HG03095 (cell line): ENCODE data around the gene BHLHE40.
"Not testable (repeated sequence)": the region's sequence is repeated elsewhere in the genome, so short reads cannot be mapped to it uniquely, and the experiment has no call there.

Experiments used
- ATAC-seq: cut with Tn5 transposase; IDR thresholded peaks from one replicate; pipeline ENCODE4 v1.9.1; 2021; ENCODE audit warnings: moderate library complexity; ENCODE audit not compliant: unreplicated experiment

BHLHE40 gene

DNA sequence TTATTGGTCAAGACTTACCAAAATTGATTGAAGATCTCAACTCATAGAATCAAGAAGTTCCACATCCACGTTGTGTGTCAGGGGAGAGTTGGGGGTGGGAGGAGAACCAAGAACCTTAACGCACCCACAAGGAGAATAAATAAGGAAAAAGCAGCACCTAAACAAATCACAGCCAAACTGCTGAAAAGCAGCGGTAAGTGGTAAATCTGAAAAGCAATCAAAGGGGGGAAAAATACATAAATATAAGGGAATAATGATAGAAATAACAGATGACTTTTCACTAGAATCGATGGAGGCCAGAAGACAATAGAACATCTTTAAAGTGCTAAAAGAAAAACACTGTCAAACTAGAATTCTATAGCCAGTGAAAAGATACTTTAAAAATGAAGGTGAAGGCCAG lies 20.1 kb upstream of the BHLHE40 start:
- no peak for ATAC-seq

DNA sequence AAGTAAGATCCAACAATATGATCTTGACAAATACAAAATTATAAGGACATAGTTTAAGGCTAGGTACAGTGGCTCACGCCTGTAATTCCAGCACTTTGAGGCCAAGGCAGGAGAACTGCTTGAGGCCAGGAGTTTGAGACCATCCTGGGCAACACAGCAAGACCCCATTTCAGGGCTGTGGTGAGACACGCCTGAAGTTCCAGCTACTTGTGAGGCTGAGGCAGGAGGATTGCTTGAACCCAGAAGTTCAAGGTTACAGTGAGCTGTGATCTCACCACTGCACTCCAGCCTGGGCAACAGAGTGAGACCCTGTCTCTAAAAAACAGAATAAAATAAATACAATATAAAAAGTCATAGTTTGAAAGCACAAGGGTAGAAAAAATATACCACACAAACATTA lies 17.4 kb upstream of the BHLHE40 start:
- ATAC-seq, result not testable (repeated sequence)

DNA sequence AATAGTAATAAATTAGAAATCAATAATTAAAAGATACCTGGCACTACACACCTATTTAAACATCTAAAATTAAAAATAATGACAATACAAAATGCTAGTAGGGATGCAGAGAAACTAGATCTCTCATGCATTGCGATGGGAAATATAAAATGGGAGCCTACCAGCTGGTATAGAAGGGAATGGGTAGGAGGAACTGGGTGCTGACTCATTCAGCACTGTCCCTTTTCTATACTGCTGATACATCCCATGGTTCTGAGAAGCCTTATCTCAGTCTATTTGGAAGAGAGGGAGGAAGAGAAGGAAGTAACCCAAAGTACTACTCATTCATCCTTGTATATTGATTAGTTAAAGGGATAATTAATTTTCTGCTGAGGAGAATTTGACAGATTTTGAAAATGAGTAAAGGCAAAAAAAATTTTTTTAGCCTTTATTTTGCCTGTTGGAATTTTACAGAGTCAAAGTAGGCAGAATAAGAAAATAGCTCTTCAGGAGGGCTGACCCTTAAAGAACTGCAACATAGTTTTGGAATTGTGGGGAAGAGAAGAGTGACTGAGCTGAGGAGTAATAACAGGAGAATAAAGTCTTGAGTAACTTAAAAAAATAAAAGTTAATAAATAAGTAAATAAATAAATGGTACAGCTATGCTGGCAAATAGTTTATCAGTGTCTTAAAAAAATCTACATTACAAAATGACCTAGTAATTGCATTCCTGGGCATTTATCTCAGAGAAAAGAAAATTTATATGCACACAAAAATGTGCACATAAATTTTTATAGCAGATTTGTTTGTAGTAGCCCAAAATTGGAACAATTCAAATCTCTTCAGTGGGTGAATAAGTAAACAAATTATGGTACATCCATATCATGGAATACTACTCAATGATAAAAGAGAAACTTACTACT lies 15.3 kb upstream of the BHLHE40 start:
- ATAC-seq, result no peak

DNA sequence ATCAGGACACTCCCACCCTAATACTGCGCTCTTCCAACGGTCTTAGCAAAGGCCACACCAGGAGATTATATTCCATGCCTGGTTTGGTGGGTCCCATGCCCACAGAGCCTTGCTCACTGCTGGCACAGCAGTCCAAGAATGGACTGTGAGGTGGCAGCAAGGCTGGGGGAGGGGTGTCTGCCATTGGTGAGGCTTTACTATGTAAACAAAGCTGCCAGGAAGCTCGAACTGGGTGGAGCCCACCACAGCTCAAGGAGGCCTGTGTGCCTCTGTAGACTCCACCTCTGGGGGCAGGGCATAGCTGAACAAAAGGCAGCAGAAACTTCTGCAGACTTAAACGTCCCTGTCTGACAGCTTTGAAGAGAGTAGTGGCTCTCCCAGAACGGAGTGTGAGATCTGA lies 13.2 kb upstream of the BHLHE40 start:
- ATAC-seq, result not testable (repeated sequence)

DNA sequence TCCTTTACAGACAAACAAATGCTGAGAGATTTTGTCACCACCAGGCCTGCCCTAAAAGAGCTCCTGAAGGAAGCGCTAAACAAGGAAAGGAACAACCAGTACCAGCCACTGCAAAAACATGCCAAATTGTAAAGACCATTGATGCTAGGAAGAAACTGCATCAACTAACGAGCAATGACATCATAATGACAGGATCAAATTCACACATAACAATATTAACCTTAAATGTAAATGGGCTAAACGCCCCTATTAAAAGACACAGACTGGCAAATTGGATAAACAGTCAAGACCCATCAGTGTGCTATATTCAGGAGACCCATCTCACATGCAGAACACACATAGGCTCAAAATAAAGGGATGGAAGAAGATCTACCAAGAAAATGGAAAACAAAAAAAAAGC lies 11.6 kb upstream of the BHLHE40 start:
- not testable (repeated sequence) for ATAC-seq

DNA sequence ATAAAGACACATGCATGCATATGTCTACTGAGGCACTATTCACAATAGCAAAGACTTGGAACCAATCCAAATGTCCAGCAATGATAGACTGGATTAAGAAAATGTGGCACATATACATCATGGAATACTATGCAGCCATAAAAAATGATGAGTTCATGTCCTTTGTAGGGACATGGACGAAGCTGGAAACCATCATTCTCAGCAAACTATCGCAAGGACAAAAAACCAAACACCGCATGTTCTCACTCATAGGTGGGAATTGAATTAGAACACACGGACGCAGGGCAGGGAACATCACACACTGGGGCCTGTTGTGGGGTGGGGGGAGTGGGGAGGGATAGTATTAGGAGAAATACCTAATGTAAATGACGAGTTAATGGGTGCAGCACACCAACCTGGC lies 7.8 kb upstream of the BHLHE40 start:
- not testable (repeated sequence) for ATAC-seq

DNA sequence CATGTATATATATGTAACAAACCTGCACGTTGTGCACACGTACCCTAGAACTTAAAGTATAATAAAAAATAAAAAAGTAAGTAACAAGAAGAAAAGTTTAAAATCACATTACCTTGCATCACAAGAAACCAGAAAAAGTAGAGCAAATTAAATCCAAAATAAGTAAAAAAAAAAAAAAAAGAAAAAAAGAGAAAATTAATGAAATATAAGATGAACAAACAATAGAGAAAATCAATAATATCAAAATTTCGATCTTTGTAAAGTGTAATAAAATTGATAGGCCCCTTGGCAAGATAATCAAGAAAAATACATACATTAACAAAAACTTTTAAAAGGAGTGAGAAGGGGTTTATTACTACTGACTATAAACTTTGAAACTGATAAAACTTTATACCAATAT lies 7.4 kb upstream of the BHLHE40 start:
- ATAC-seq, result no peak

DNA sequence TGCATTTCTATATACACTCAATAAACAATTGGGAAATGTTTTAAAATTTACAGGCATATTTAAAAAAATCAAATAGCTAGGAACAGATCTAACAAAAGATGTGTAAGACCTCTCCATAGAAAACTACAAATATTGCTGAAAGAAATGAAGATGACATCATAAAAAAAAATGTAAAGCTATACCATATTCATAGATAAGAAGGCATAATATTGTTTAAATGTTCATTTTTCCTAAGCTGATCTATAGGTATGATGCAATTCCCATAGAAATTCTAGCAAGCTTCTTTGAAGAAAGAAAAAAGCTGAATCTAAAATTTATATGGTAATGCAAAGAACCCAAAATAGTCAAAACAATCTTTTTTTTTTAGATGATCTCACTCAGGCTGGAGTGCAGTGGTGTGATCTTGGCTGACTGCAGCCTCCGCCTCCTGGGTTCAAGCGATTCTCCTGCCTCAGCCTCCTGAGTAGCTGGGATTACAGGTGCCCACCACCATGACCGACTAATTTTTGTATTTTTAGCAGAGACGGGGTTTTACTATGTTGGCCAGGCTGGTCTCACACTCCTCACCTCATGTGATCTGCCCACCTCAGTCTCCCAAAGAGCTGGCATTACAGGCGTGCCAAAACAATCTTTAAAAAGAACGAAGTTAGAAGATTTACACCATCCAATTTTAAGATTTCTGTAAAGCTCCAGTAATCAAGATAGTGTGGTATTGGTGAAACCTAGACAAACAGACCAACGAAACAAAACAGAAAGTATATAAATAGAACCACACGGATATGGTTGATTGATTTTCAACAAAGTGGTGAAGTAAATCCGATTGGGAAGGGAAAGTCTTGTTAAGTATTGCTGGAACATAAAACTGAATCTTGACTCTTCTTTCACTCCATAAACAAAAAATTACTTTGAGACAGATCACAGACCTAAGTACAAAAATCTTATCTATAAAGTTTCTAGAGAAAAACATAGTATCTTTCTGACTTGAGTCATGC lies 6.3 kb upstream of the BHLHE40 start:
- ATAC-seq, result no peak

DNA sequence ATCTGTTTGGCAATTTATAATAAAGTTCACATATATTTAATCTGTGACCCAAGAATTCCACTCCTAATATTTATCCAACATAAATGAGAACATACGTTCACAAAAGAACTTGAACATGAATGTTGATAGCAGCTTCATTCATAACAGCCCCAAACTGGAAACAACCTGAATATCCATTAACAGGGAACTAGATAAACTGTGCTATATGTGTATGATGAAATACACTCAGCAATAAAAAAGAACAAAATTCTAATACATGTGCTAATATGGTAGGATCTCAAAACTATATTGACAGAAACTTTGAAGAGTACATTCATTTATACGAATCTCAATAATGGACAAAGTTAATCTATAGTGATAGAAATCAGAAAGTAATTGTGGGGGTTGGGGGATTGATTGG lies 5.1 kb upstream of the BHLHE40 start:
- no peak for ATAC-seq

DNA sequence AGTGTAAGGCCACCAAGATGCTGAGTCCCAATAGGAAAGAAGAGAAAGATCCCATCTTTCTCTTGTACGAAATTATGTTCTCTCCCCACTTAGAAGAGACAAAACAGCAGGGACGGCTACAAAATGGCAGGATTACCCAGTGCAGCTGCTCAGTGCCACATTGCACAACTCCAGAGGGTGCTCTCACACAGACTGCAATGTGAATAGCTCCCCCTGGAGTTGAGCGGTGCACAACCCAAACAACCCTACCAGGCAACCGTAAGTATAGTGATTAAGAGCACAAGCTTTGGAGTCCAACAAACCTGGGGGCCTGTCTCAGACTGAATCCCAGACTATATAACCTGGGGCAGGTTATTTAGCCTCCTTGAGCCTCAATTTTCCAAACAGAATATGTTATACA lies 3.1 kb upstream of the BHLHE40 start:
- no peak for ATAC-seq

DNA sequence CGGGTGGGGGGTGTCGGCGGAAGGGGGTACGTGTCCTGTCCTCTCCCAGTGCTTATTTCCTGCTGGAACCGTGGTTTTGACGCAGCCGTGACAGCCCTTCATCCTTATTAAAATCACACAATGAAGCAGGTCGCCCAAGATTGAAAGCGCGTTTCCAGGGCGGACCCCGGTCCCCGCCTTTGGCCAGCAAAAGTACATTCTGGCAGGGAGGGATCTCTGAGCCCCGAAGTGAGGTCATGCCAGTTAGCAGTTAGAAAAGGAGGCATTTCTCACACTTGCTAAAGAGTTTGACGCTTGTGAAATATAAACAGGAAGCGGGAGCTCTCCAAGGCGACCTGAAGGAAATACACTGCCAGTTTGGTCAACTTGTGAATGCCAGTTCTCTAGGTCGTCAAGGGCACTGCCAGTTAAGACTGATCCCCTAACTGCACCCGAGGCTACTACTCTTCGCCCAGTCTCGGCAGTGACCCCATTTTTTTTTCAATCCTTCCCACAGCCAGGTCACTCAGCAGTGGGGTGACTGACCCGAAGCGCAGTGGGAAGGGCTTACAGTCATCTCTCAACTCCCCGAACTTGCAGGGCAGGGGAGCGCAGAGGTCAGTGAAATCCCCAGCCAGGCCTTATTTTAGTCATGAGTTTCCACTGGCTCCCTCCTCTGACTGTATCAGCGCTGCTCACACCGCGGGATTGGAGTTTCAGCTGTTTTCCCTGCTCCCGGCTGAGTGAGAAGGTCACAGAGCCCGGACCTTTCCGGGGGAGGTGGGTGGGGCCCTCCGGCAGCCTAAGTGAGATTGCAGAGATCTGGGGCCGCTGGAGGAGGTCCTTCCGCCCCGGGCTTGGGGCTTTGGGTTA lies 2.0 kb upstream of the BHLHE40 start:
- ATAC-seq, result peak; percentile 38

DNA sequence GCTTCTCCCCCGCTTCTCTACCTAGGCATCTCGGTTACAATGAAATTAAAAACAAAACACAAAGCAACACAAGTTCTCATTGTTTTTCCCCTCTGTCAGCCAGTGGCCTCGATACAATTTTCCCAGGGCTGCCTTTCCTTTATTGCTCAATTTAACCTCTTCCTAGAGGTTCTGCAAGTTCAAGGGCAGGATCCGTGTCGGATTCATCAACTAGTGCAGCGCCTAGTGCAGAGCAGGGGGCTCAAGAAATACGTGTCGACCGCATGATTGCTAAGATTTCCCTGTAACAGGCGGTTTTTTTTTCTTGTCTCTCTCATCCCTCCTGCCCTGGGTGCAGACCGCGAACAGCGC lies 1.4 kb upstream of the BHLHE40 start:
- no peak for ATAC-seq

DNA sequence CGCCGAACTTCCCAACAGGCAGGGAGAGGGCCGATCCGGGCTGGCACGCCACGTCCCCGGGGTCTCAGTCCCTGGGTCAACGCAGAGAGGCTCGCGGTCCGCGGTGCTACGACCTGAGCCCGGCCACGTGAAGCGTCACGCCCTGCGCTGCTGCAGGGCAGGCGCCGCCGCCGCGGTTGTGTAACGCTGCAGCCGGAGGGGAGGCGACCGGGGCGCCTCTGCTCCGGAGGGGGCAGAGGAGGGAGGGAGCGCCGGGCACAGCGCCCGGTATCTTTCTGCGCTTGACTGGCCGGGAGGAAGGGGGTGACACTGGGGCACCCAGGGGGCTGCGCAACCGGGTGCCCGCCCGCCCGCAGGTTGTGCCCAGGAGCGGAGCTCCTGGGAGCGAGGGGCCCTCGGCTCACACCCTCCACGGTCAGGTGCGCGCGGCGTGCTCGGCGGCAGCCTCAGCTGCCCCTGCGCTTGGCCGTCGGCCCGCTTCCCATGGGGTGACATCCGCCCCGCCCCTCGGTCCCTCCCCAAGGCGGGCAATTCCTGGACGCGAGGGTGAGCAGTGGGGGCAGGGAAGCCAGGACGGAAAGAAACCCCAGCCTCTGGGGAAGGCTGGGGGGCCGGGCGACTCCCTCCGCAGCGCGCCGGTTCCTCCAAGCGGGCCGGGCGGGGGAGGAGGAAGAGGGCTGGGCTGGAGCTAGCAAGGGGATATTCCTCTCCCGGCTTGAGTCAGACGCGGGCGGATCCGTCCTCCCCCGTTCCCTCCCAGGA lies 852 bp upstream of the BHLHE40 start:
- ATAC-seq, result peak; percentile 42

DNA sequence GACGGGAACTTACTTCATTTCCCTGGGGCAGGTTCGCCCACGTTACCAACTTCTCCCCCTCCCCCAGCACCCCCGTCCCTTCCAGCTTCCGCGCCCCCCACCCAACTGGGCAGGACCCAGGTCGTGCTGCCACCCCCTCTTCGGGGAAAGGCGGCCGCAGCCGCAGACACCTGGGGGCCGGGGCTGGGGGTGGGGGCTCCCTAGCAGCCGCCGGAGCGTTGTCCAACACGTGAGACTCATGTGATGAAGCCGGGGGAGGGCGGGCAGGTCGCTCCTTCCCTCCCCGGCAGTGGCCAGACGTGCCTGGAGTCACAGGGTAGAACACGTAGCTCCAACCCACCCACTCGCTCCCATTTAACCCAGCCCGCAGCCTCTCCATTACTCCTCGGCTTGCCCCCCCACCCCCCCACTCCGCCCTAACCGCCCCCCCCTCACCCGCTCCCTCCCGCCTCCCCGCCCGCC lies 240 bp upstream of the BHLHE40 start:
- peak; percentile 41 for ATAC-seq

DNA sequence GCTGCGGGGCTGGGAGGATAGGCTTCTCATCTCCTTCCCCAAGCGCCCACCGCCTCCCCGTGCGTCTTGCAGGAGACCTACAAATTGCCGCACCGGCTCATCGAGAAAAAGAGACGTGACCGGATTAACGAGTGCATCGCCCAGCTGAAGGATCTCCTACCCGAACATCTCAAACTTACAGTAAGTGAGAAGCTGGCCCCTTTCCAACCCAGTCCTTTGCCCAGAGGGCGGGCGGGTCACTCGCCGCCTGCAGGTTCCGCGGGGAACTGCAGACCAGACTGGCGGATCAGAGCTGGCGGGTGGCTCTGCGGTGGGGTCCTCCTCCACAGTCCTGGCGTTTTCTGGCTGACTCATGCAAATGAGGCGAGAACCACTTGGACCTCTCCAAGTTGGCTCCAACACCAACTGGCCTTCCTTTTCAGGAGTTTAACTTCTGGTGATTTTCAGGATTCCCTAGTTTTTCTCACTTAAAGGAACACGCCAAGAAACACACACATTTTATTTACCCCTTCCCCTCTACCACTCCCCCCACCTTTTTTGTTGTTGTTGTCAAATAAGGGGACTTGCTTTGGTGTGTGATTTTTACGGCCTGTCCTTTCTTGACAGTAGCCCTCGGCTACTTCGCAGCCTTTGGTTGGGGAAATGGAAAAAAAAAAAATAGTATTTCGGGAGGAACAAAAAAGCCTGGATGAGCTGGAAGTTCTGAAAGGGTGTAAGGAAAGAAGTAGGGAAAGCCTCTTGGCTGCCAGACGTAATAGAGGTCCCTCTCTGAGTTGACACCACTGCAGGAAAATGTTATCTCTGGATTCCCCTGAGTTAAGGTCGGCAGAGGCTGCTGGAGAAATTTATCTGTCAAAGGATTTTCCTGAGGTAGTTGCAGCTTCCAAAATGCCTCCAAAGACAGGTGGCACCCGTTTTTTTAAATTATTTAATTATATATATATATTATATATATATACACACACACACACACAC lies 1.3 kb downstream of the BHLHE40 start:
- no peak for ATAC-seq

DNA sequence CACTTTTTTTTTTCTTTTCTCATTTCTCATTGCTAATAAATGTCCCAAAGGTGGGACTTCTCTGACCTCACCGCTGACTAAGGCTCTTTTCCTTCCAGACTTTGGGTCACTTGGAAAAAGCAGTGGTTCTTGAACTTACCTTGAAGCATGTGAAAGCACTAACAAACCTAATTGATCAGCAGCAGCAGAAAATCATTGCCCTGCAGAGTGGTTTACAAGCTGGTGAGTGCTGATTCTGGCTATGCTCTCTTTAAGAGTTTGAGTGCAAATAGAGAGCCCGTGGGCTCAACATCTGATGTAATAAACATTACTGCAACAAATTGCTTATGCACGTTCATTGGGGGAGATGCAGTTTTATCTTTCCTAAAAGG lies 2.0 kb downstream of the BHLHE40 start:
- ATAC-seq, result no peak

DNA sequence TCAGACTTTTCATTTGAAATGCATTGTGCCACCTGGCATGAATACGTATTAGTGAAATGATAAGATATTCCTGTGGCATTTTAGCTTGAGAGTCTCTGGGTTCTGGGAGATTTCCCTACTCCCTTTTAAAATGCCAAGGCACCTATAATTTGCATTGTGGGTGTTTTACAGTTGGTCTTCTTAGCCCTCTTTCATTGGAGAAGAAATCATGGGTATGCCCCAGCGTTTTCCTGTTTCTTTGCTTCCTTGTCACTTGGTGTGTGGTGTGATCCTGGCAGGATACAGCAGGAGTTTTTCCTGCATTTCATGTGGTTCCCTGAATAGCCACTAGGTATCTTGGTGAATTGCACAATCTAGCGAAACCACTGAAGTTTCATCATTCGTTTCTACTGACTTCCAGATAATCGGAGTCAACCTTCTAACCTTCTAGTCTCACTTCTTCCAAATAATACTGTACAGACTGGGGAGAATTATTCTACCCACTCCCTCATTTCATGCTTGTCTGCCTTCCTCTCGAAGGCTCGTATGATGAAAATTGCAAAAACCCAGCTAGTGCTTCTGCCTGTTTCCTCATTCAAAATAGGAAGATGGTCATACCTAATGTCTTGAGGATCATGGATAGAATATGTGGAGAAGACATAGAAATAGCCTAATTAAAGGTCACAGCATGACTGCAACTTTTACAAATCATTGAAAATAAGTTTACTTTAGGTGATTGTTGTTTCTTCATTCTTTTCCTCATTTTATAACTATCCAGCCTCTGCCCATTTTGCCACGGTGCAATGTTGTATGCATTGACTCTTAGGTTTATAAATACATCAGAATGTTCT lies 2.6 kb downstream of the BHLHE40 start:
- ATAC-seq, result no peak
